HL-60 (cell line): ENCODE data around the gene TPK1.

Experiments used
- GABPA ChIP-seq: IDR thresholded peaks from 2 replicates; pipeline ENCODE4 v1.6.1; 2012; ENCODE audit warnings: low read depth
- POLR2AphosphoS5 ChIP-seq: IDR thresholded peaks from 2 replicates; pipeline ENCODE4 v1.6.1; 2012; ENCODE audit warnings: low read depth
- SPI1 ChIP-seq: IDR thresholded peaks from 2 replicates; pipeline ENCODE4 v1.6.1; 2012; ENCODE audit warnings: low read depth, mild to moderate bottlenecking, borderline replicate concordance
- TF ChIP-seq, protein P1 (sequence below): IDR thresholded peaks from one replicate; pipeline ENCODE4 v1.5.1; 2011; ENCODE audit warnings: low read length, control low read depth, inconsistent platforms; ENCODE audit not compliant: insufficient read depth
- TF ChIP-seq, protein P2 (sequence below): IDR thresholded peaks from 2 replicates; pipeline ENCODE4 v1.6.1; 2012; ENCODE audit warnings: low read depth; ENCODE audit not compliant: insufficient replicate concordance

- TF ChIP-seq, protein P1, sequence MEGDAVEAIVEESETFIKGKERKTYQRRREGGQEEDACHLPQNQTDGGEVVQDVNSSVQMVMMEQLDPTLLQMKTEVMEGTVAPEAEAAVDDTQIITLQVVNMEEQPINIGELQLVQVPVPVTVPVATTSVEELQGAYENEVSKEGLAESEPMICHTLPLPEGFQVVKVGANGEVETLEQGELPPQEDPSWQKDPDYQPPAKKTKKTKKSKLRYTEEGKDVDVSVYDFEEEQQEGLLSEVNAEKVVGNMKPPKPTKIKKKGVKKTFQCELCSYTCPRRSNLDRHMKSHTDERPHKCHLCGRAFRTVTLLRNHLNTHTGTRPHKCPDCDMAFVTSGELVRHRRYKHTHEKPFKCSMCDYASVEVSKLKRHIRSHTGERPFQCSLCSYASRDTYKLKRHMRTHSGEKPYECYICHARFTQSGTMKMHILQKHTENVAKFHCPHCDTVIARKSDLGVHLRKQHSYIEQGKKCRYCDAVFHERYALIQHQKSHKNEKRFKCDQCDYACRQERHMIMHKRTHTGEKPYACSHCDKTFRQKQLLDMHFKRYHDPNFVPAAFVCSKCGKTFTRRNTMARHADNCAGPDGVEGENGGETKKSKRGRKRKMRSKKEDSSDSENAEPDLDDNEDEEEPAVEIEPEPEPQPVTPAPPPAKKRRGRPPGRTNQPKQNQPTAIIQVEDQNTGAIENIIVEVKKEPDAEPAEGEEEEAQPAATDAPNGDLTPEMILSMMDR: no peak
- TF ChIP-seq POLR2AphosphoS5 (no peak), GABPA (no peak), SPI1 (no peak)
- TF ChIP-seq, protein P2, sequence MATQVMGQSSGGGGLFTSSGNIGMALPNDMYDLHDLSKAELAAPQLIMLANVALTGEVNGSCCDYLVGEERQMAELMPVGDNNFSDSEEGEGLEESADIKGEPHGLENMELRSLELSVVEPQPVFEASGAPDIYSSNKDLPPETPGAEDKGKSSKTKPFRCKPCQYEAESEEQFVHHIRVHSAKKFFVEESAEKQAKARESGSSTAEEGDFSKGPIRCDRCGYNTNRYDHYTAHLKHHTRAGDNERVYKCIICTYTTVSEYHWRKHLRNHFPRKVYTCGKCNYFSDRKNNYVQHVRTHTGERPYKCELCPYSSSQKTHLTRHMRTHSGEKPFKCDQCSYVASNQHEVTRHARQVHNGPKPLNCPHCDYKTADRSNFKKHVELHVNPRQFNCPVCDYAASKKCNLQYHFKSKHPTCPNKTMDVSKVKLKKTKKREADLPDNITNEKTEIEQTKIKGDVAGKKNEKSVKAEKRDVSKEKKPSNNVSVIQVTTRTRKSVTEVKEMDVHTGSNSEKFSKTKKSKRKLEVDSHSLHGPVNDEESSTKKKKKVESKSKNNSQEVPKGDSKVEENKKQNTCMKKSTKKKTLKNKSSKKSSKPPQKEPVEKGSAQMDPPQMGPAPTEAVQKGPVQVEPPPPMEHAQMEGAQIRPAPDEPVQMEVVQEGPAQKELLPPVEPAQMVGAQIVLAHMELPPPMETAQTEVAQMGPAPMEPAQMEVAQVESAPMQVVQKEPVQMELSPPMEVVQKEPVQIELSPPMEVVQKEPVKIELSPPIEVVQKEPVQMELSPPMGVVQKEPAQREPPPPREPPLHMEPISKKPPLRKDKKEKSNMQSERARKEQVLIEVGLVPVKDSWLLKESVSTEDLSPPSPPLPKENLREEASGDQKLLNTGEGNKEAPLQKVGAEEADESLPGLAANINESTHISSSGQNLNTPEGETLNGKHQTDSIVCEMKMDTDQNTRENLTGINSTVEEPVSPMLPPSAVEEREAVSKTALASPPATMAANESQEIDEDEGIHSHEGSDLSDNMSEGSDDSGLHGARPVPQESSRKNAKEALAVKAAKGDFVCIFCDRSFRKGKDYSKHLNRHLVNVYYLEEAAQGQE: no peak
Observed at GRCh38 chr7:144534655-144535395, 301.0 kb downstream of the TPK1 start.
